Measurements from ENCODE around the gene RSBN1. TPM values are rescaled to one million over a fixed set of nuclear protein-coding genes. Genes with fewer than 3 reads are reported as not detected.

RSBN1 gene
- total RNA-seq = 6.6 and 13.2 TPM in 2 replicates

GRCh38 chr1:113811888-113812660, at the start of gene RSBN1:
Gene RSBN1, minus strand, starts transcription at chr1:113812476. Its CDS starts 64 bp downstream, at chr1:113812412.

GRCh38 chr1:113759333-113760101, 52.8 kb downstream of the RSBN1 start, which contains the start of gene PHTF1:
Gene PHTF1, minus strand, starts transcription at chr1:113759486. Its CDS starts 783 bp downstream, at chr1:113758703.

Other genes starting within 250 kb of the RSBN1 start
- gene PHTF1, start 53.0 kb downstream of the RSBN1 start, total RNA-seq = 17.2 and 22.9 TPM in 2 replicates
- gene PTPN22, start 59.2 kb upstream of the RSBN1 start, total RNA-seq = 0.77 and 0.95 TPM in 2 replicates
- gene BCL2L15, start 75.1 kb upstream of the RSBN1 start, total RNA-seq = under 0.01 TPM in 2 replicates
- gene AP4B1, start 92.3 kb upstream of the RSBN1 start, total RNA-seq = 13.9 and 14.2 TPM in 2 replicates
- 0.69 and 0.79 TPM in 2 replicates for gene DCLRE1B, start 92.8 kb upstream of the RSBN1 start, total RNA-seq
- 12.2 and 14.0 TPM in 2 replicates for gene HIPK1, start 116.8 kb upstream of the RSBN1 start, total RNA-seq
- 140 and 177 TPM in 2 replicates for gene OLFML3, start 167.0 kb upstream of the RSBN1 start, total RNA-seq

Measured in bronchial smooth muscle cell (primary cell).